OCI-LY1 (cell line): ENCODE measurements around the gene PSMA7.

Experiments
- EZH2 ChIP-seq: fragments of 200-600 bp; sonication (generic), shearing (Covaris generic); IDR thresholded peaks from 2 replicates; pipeline ENCODE4 v1.8.0; 2017; ENCODE audit warnings: borderline replicate concordance, mixed run types, mild to moderate bottlenecking, antibody characterized with exemption, low read length, moderate library complexity, mixed read lengths
- TF ChIP-seq, protein P1 (sequence below): fragments of 200-600 bp; sonication (generic), shearing (Covaris generic); IDR thresholded peaks from 2 replicates; pipeline ENCODE4 v1.5.1; 2017; ENCODE audit warnings: mild to moderate bottlenecking, antibody characterized with exemption, low read length, moderate library complexity, mixed read lengths

- TF ChIP-seq, protein P1, sequence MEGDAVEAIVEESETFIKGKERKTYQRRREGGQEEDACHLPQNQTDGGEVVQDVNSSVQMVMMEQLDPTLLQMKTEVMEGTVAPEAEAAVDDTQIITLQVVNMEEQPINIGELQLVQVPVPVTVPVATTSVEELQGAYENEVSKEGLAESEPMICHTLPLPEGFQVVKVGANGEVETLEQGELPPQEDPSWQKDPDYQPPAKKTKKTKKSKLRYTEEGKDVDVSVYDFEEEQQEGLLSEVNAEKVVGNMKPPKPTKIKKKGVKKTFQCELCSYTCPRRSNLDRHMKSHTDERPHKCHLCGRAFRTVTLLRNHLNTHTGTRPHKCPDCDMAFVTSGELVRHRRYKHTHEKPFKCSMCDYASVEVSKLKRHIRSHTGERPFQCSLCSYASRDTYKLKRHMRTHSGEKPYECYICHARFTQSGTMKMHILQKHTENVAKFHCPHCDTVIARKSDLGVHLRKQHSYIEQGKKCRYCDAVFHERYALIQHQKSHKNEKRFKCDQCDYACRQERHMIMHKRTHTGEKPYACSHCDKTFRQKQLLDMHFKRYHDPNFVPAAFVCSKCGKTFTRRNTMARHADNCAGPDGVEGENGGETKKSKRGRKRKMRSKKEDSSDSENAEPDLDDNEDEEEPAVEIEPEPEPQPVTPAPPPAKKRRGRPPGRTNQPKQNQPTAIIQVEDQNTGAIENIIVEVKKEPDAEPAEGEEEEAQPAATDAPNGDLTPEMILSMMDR = no peak
- TF ChIP-seq EZH2 = no peak
These were observed 39.6 kb upstream of the PSMA7 start, which contains the start of gene MTG2 for GRCh38 chr20:62182469-62183425.
